Stimulated activated CD8-positive, alpha-beta memory T cell treated with anti-CD3 and anti-CD28 coated beads, Interleukin-4, amount 100 ng/mL, for 1 hour (primary cell): ENCODE results near the gene LMO3.
"Not testable (repeated sequence)": the region's sequence is repeated elsewhere in the genome, so short reads cannot be mapped to it uniquely, and the experiment has no call there.

ENCODE experiments used
- DNase-seq, 2 donors: peaks; one replicate each; pipeline ENCODE4 v3.0.0-alpha.2; 2020; ENCODE audit warnings: low read depth in 2 of 2, low spot score in 1 of 2

LMO3 gene

GRCh38 chr12:16552301-16552700 lies 53.7 kb downstream of the LMO3 start:
- no peak for DNase-seq

- no peak for DNase-seq
Measured at GRCh38 chr12:16545836-16546235, 60.1 kb downstream of the LMO3 start.

GRCh38 chr12:16542586-16542985 lies 63.4 kb downstream of the LMO3 start:
- no peak for DNase-seq

- DNase-seq = not testable (repeated sequence)
Measured at GRCh38 chr12:16537652-16538051, 68.3 kb downstream of the LMO3 start.

GRCh38 chr12:16531621-16532020 lies 74.3 kb downstream of the LMO3 start:
- DNase-seq = no peak

GRCh38 chr12:16530268-16530850 lies 75.6 kb downstream of the LMO3 start:
- DNase-seq = no peak

GRCh38 chr12:16526693-16527092 lies 79.3 kb downstream of the LMO3 start:
- no peak for DNase-seq

GRCh38 chr12:16524378-16524777 lies 81.6 kb downstream of the LMO3 start:
- DNase-seq = no peak

GRCh38 chr12:16523951-16524331 lies 82.0 kb downstream of the LMO3 start:
- DNase-seq = no peak

- no peak for DNase-seq
Measured at GRCh38 chr12:16523284-16523950, 82.5 kb downstream of the LMO3 start.

- DNase-seq = no peak
Measured at GRCh38 chr12:16520328-16520727, 85.6 kb downstream of the LMO3 start.

- no peak for DNase-seq
Measured at GRCh38 chr12:16515666-16516065, 90.3 kb downstream of the LMO3 start.

- DNase-seq = no peak
Measured at GRCh38 chr12:16513231-16513630, 92.7 kb downstream of the LMO3 start.

- DNase-seq = no peak
Measured at GRCh38 chr12:16509411-16509810, 96.6 kb downstream of the LMO3 start.

- DNase-seq = no peak
Measured at GRCh38 chr12:16506394-16506793, 99.6 kb downstream of the LMO3 start.

GRCh38 chr12:16504200-16504599 lies 101.8 kb downstream of the LMO3 start:
- no peak for DNase-seq

- DNase-seq = no peak
Measured at GRCh38 chr12:16499611-16500010, 106.4 kb downstream of the LMO3 start.
